Activated CD4-positive, alpha-beta T cell treated with anti-CD3 and anti-CD28 coated beads, Interleukin-2, amount 50 U/mL, for 4 hours (primary cell): ENCODE data around the gene NEDD4L.
"Not testable (repeated sequence)": the region's sequence is repeated elsewhere in the genome, so short reads cannot be mapped to it uniquely, and the experiment has no call there.

ENCODE experiments used
- DNase-seq, 2 experiments: peaks; one replicate each; pipeline ENCODE4 v3.0.0-alpha.2; 2020

NEDD4L gene

GRCh38 chr18:58249712-58250111 lies 205.7 kb downstream of the NEDD4L start:
- no peak for DNase-seq

- DNase-seq = no peak
Observed at GRCh38 chr18:58251416-58251815, 207.4 kb downstream of the NEDD4L start.

- DNase-seq = no peak
Observed at GRCh38 chr18:58252166-58252565, 208.1 kb downstream of the NEDD4L start.

GRCh38 chr18:58253318-58253717 lies 209.3 kb downstream of the NEDD4L start:
- DNase-seq = no peak

GRCh38 chr18:58253871-58254270 lies 209.8 kb downstream of the NEDD4L start:
- no peak for DNase-seq

- no peak for DNase-seq
Observed at GRCh38 chr18:58254873-58255511, 211.0 kb downstream of the NEDD4L start.

- DNase-seq = no peak
Observed at GRCh38 chr18:58255701-58256311, 211.8 kb downstream of the NEDD4L start.

GRCh38 chr18:58256316-58257080 lies 212.5 kb downstream of the NEDD4L start:
- no peak for DNase-seq

- no peak for DNase-seq
Observed at GRCh38 chr18:58257461-58257860, 213.4 kb downstream of the NEDD4L start.

- DNase-seq = no peak
Observed at GRCh38 chr18:58258692-58259342, 214.8 kb downstream of the NEDD4L start.

- DNase-seq = no peak
Observed at GRCh38 chr18:58263055-58263957, 219.3 kb downstream of the NEDD4L start.

- DNase-seq = no peak
Observed at GRCh38 chr18:58264075-58264474, 220.0 kb downstream of the NEDD4L start.

GRCh38 chr18:58264840-58265239 lies 220.8 kb downstream of the NEDD4L start:
- DNase-seq = no peak

GRCh38 chr18:58265489-58265888 lies 221.5 kb downstream of the NEDD4L start:
- not testable (repeated sequence) for DNase-seq

- no peak for DNase-seq
Observed at GRCh38 chr18:58266291-58266690, 222.3 kb downstream of the NEDD4L start.

GRCh38 chr18:58267493-58267892 lies 223.5 kb downstream of the NEDD4L start:
- no peak for DNase-seq

- DNase-seq = no peak
Observed at GRCh38 chr18:58268849-58269248, 224.8 kb downstream of the NEDD4L start.

GRCh38 chr18:58269931-58270330 lies 225.9 kb downstream of the NEDD4L start:
- no peak for DNase-seq

GRCh38 chr18:58270396-58270795 lies 226.4 kb downstream of the NEDD4L start:
- DNase-seq = no peak

GRCh38 chr18:58271770-58272169 lies 227.7 kb downstream of the NEDD4L start:
- no peak for DNase-seq

- DNase-seq = no peak
Observed at GRCh38 chr18:58272209-58272608, 228.2 kb downstream of the NEDD4L start.

- no peak for DNase-seq
Observed at GRCh38 chr18:58272779-58273435, 228.9 kb downstream of the NEDD4L start.
